GM12874 (cell line): Measurements from ENCODE around the gene PFDN2.

Source experiments
- TF ChIP-seq, protein P1 (sequence below): IDR thresholded peaks from 2 replicates; pipeline ENCODE4 v1.5.1; 2011; ENCODE audit warnings: low read depth, mild to moderate bottlenecking, control low read depth, low read length, moderate library complexity; ENCODE audit not compliant: insufficient read depth

The PFDN2 gene

DNA sequence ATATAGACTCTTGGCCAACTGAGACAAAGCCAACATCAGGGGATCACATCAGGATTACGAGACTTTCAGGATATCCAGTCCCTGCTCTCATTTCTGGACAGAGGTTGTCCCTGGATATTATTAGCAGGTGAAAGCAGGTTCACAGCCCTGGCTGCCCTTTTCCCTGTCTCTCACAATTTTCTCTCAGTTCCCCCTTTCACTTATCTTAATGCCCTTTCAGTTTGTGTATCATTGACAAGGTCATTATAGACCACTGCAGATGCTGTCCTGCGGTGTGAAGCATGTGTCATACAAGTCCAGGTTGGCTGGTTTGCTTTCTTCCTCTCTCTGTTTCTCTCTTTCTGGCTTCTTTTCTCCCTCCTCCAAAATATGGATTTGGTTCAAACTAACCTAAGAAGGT, 21.8 kb downstream of the PFDN2 start:
- TF ChIP-seq, protein P1, sequence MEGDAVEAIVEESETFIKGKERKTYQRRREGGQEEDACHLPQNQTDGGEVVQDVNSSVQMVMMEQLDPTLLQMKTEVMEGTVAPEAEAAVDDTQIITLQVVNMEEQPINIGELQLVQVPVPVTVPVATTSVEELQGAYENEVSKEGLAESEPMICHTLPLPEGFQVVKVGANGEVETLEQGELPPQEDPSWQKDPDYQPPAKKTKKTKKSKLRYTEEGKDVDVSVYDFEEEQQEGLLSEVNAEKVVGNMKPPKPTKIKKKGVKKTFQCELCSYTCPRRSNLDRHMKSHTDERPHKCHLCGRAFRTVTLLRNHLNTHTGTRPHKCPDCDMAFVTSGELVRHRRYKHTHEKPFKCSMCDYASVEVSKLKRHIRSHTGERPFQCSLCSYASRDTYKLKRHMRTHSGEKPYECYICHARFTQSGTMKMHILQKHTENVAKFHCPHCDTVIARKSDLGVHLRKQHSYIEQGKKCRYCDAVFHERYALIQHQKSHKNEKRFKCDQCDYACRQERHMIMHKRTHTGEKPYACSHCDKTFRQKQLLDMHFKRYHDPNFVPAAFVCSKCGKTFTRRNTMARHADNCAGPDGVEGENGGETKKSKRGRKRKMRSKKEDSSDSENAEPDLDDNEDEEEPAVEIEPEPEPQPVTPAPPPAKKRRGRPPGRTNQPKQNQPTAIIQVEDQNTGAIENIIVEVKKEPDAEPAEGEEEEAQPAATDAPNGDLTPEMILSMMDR: no peak

DNA sequence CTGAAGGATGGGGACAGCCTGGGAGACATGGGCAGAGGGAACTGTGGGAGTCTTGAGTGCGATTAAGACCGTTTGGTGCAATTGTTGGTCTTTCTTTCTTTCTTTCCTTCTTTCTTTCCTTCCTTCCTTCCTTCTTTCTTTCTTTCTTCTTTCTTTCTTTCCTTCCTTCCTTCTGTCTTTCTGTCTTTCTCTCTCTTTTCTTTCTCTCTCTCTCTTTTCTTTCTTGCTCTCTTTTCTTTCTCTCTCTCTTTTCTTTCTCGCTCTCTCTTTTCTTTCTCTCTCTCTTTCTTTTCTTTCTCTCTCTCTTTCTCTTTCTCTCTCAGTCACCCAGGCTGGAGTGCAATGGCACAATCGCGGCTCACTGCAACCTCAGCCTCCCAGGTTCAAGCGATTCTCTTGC, 22.6 kb downstream of the PFDN2 start:
- TF ChIP-seq, protein P1: no peak

DNA sequence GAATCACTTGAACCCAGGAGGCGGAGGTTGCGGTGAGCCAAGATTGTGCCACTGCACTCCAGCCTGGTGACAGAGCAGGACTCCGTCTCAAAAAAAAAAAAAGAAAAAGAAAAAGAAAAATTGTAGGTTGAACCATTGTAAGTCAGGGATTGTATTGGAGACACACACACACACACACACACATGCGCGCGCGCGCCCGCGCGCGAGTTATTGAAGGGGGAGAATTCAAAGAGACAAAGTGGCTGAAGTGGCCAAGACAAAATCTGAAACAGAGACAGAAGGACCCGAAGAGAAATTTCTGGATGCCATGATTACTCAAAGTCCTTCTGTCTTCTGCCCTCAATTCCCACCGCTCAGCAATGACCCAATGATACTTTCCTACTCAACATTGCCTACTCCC, 23.4 kb downstream of the PFDN2 start:
- TF ChIP-seq, protein P1: no peak

DNA sequence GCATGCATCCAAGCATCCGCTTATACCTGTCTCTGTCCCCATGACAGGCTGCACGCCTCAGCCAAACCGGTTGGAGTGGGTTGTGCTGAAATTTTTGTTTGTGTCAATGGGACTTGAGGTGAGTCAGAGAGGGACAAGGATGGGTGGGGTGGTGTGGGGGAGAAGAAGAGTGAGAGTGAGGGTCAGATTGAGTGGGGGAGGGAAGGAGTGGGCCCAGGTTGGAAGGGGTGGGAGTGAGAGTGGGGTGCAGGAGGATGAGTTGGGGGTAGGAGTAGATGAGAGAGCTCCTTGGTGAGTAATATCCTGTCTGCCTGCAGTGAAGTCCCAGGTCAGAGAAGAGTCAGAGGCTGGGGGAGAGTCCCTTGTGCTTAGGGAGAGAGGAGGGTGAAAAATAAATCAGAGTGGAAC, 25.2 kb downstream of the PFDN2 start:
- TF ChIP-seq, protein P1: no peak

DNA sequence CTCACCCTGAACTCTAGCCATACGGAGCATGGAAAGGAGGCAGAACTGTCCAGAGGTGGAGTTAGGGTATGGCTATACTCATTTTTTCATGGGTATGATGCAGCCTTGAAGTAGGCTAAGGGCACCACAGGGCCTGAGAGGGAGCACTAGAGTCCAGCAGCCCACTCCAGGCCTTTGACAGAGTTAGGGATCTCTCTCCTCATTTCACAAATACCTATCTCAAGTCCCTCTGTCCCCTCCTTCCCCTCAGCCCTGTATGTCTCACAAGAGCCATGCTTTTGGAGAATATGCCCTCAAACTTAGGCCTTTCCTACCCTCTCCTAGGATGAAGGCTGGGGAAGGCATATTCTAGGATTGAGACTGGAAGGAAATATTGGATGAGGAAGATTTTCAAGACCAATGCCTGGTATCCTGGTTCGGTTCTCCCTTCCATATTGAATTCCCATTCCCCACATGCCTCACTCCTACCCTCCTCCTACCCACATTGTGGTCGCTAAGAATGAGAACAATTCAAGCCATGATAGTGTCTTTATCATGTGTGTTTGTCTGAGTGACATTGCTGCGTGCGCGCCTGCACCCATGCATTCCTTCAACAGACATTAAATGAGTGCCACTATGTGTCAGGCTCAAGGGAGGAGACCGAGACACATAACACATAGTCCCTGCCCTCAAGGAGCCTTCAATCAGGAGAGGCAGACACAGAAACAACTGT, 25.9 kb downstream of the PFDN2 start:
- TF ChIP-seq, protein P1: no peak

DNA sequence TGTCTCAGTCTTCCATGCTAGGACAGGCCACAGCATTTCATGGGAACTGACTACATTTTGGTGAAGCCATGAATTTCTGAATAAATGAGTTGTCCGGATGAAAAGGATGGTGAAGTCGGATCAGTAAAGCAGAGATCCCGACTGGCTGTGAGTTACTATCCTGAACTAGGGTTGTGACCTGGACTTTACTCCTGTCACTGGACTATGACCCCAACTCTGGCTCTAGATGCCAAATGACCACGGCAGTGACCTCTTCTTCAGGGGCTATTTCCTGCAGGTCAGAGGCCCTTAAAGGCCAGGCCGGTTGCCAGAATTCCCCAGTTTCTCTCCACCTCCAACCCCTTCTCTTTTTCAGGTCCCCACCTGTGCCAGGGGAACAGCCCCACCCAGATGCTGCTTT, 26.7 kb downstream of the PFDN2 start:
- TF ChIP-seq, protein P1: no peak

DNA sequence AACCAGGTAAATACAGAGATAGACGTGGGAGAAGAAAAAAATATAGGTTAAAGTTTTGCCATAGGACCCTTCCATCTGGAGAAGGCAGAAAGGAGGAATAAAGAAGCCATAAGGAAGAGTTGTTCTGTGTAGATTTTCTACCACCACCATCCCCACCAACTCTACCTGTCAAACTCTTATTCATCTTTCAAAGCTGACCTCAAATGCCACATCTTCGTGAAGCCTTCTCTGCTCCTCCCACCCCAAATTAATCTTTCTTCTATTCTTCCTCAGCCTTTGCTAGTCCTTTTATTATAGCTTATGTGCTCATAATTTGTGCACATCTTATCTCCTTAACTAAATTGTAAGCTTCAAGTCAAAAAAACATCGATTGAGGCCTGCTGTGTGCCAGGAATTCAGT, 27.2 kb downstream of the PFDN2 start:
- TF ChIP-seq, protein P1: no peak
